NCI-H187 (cell line): ENCODE data around the gene NUP98.

Source experiments
- DNase-seq, 2 experiments: peaks; one replicate each; lab custom pipeline; 2025; lab: John Stamatoyannopoulos, UW

Gene NUP98

GRCh38 chr11:3641191-3641590 is 156.2 kb downstream of the NUP98 start:
- DNase-seq: no peak

- DNase-seq: no peak
Measured at GRCh38 chr11:3639841-3640240, 157.5 kb downstream of the NUP98 start.

- DNase-seq: no peak
Measured at GRCh38 chr11:3638513-3638912, 158.8 kb downstream of the NUP98 start.

GRCh38 chr11:3637201-3637600 is 160.2 kb downstream of the NUP98 start:
- no peak for DNase-seq

- DNase-seq: no peak
Measured at GRCh38 chr11:3635641-3636375, 161.5 kb downstream of the NUP98 start.

GRCh38 chr11:3632070-3632660 is 165.2 kb downstream of the NUP98 start:
- no peak for DNase-seq

GRCh38 chr11:3631331-3631730 is 166.0 kb downstream of the NUP98 start:
- DNase-seq: no peak

GRCh38 chr11:3627291-3627690 is 170.1 kb downstream of the NUP98 start:
- no peak for DNase-seq

- no peak for DNase-seq
Measured at GRCh38 chr11:3626250-3626960, 170.9 kb downstream of the NUP98 start.
